IPS-11a (cell line): ENCODE results near the gene INCA1.

Source experiments
- H3K4me3 ChIP-seq: one replicate; pipeline ENCODE4 v1.5.1; 2013; ENCODE audit warnings: low read depth, low read length, control low read depth

The INCA1 gene

DNA sequence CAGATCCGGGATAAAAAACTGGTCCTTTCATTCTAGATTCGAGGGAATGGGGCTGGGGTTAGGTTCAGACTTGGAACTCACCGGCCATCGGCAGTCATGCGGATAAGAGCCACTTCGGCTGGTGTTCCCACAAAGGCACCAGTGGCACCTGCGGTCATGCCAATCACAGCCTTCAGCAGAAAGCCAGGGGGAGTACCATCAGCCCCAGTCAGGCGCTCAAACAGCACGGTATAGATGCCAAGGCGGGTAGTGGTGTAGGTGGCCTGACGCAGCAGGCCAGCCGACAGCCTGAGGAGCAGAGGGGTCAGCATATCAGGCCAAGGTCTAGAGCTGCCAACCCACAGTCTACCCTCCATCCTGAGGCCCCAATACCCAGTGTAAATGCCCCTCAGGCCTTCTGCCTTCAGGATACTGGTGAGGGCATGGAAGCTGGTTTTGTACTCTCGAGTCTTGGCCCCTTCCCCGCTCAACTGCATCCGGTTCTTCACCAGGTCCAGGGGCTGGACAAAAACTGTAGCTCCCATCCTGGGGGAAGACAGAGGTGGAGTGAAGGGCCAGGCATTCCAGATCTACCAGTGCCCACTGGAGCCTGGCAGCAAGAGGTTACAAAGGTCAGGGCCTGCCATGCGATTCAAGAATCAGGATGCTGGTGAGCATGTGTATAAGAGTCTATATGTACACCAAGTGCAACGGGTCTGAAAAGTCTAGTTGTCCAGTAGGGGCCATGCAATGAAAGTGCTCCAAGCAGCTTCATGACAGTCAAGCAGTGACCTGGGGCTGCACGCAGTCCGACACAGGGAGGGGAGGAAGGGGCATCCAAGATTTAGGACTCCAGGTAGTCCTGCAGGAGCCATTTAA lies 58.4 kb downstream of the INCA1 start:
- H3K4me3 ChIP-seq = peak overlapping the region; percentile 95
